NB4 (cell line): Measurements from ENCODE around the gene C9orf72.

Experiments used
- DNase-seq: peaks from one replicate; pipeline ENCODE4 v3.0.0; 2010; ENCODE audit warnings: low read depth
- H3K4me3 ChIP-seq: one replicate; pipeline ENCODE4 v1.5.1; 2011; ENCODE audit warnings: mild to moderate bottlenecking, low read depth, low read length, moderate library complexity
- CTCF ChIP-seq: IDR thresholded peaks from one replicate; pipeline ENCODE4 v1.5.1; 2012; ENCODE audit warnings: low read depth, low read length
- MYC ChIP-seq: IDR thresholded peaks from 2 replicates; pipeline ENCODE4 v1.6.1; 2011; ENCODE audit warnings: low read depth, low read length
- POLR2A ChIP-seq: IDR thresholded peaks from 2 replicates; pipeline ENCODE4 v1.6.1; 2011; ENCODE audit warnings: mild to moderate bottlenecking; ENCODE audit not compliant: insufficient read length; ENCODE audit errors: extremely low read depth
- TF ChIP-seq, protein P1 (sequence below): IDR thresholded peaks from 2 replicates; pipeline ENCODE4 v1.6.1; 2011; ENCODE audit warnings: low read depth, low read length

Gene C9orf72

GRCh38 chr9:27572566-27572917 is 739 bp downstream of the C9orf72 start:
- DNase-seq: peak; percentile 87
- TF ChIP-seq MYC (peak; percentile 61), CTCF (no peak), POLR2A (no peak)
- TF ChIP-seq, protein P1, sequence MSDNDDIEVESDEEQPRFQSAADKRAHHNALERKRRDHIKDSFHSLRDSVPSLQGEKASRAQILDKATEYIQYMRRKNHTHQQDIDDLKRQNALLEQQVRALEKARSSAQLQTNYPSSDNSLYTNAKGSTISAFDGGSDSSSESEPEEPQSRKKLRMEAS: peak; percentile 83

GRCh38 chr9:27572061-27572460 is 1.2 kb downstream of the C9orf72 start:
- no peak overlapping the region for H3K4me3 ChIP-seq
- TF ChIP-seq, protein P1: no peak
- TF ChIP-seq CTCF (no peak), MYC (no peak), POLR2A (no peak)
- no peak for DNase-seq

More at GRCh38 chr9:27572566-27572917, 739 bp downstream of the C9orf72 start:
- peak overlapping the region; percentile 58 for H3K4me3 ChIP-seq

GRCh38 chr9:27571011-27571410 is 2.3 kb downstream of the C9orf72 start:
- DNase-seq: no peak
- no peak overlapping the region for H3K4me3 ChIP-seq
- TF ChIP-seq POLR2A (no peak), CTCF (no peak), MYC (no peak)
- TF ChIP-seq, protein P1: no peak

DNA sequence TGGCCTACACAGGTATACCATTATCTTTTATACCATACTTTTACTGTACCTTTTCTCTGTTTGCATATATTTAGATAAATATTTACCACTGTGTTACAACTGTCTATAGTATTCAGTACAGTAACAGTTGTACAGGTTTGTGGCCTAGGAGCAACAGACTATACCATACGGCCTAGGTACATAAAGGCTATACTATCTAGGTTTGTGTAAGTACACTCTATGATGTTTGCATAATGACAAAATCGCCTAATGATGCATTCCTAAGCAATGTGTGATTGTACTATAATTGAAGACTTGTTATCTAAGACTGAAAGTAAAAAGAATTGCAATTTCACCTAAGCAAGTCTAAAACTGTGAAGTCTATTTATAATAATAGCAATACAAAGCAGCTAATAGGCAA is 3.9 kb downstream of the C9orf72 start:
- no peak for TF ChIP-seq MYC
- TF ChIP-seq POLR2A: no peak
- TF ChIP-seq CTCF: no peak
- TF ChIP-seq, protein P1: no peak
- H3K4me3 ChIP-seq: no peak overlapping the region
- no peak for DNase-seq

DNA sequence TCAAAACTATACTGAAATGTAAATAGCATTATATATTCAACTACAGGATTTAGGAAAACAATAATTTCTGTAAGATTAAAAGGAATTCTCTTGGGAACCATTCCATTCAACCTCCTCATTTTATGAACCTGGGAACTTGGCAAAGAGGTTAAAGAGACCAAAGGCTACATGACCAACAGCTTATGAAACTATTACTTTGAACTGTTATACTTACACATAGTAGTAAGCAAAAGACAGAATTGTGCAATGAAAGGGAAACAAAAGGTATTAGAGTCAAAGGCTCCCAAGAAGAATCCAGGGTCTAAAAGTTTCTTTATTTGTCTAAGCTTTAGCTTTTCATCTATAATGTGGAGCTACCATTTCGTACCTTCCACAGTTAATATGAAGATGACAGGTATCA is 7.2 kb downstream of the C9orf72 start:
- no peak for TF ChIP-seq CTCF
- no peak for TF ChIP-seq MYC
- TF ChIP-seq, protein P1: no peak
- TF ChIP-seq POLR2A: no peak
- no peak overlapping the region for H3K4me3 ChIP-seq
- DNase-seq: no peak

DNA sequence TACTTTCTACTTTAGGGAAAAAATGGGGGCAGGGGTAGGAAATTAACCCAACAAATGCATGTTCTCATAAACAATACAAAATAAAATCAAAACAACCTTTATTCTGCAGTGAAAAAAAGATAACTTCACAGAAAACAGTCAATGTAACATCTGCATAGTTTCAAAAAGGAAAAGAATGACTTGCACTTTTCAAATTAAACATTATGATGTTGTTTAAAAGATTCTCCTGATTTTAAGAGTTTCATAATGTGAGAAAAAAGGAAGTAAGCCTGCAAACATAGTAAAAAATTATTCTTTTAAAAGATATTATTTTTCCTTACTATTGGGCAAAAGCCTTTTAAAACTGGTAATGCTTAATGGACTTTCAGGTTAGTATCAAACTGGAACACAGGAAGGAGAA is 7.6 kb downstream of the C9orf72 start:
- no peak overlapping the region for H3K4me3 ChIP-seq
- no peak for TF ChIP-seq CTCF
- TF ChIP-seq, protein P1: no peak
- no peak for TF ChIP-seq MYC
- no peak for TF ChIP-seq POLR2A
- no peak for DNase-seq
